ENCODE measurements around the gene MGAT4C. TPM values are rescaled to one million over a fixed set of nuclear protein-coding genes. Genes with fewer than 3 reads are reported as not detected.

Gene MGAT4C
- total RNA-seq, 2 donors from 2014 or later = 0.11 to 1.8 TPM

DNA sequence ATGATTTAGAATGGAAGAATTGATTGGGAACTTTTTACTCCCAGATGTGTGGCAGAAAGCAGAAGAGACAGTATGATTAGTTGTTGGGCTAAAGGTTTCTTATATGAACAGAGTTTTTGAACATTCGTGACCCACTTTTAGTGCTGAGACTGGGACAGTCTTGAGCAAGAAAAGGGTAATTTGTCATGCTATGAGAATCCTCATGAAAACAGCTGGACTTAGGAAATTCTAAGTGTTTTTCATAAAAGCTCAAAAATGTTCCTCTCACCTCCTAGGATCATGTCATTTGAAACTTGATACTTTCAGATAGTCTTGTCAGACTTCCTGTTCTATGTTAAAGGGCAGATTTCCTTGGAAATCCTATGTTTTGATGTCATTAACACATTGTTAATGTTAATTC, 86.1 kb downstream of the MGAT4C start:
- no peak for DNase-seq
- no peaks in the 10 kb centered on the region for H3K27me3 ChIP-seq (ENCODE audit: control insufficient read depth, insufficient read depth, low read length, poor library complexity, severe bottlenecking)
- Mint-ChIP-seq H3K27ac (no peak overlapping the region), H3K4me1 (peaks cover 1% of the 10 kb centered on the region), H3K27me3 (ENCODE audit: insufficient read depth) (no peaks in the 10 kb centered on the region), H3K9me3 (no peaks in the 10 kb centered on the region), H3K36me3 (ENCODE audit: low read depth) (no peaks in the 10 kb centered on the region), H3K4me3 (no peak overlapping the region)
- H3K9me3 ChIP-seq (ENCODE audit: control insufficient read depth, low read length) = no peaks in the 10 kb centered on the region
- TF ChIP-seq, protein P1, sequence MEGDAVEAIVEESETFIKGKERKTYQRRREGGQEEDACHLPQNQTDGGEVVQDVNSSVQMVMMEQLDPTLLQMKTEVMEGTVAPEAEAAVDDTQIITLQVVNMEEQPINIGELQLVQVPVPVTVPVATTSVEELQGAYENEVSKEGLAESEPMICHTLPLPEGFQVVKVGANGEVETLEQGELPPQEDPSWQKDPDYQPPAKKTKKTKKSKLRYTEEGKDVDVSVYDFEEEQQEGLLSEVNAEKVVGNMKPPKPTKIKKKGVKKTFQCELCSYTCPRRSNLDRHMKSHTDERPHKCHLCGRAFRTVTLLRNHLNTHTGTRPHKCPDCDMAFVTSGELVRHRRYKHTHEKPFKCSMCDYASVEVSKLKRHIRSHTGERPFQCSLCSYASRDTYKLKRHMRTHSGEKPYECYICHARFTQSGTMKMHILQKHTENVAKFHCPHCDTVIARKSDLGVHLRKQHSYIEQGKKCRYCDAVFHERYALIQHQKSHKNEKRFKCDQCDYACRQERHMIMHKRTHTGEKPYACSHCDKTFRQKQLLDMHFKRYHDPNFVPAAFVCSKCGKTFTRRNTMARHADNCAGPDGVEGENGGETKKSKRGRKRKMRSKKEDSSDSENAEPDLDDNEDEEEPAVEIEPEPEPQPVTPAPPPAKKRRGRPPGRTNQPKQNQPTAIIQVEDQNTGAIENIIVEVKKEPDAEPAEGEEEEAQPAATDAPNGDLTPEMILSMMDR (conservative IDR thresholded peaks at IDR 0.05) = no peak
- H3K27ac ChIP-seq (ENCODE audit: low read depth, low read length) = no peak overlapping the region
- H3K36me3 ChIP-seq (ENCODE audit: control insufficient read depth, insufficient read depth, low read length) = no peaks in the 10 kb centered on the region
- H3K4me1 ChIP-seq (ENCODE audit: control insufficient read depth, insufficient read depth, low read length) = no peaks in the 10 kb centered on the region
- WGBS, 2 experiments (ENCODE audit: insufficient coverage in 1 of 2, insufficient read length in 1 of 2) = 90 to 92% methylated on average over 1 of the region's 1 CpG
- H3K9ac ChIP-seq (ENCODE audit: extremely low read depth, low read length, poor library complexity, severe bottlenecking) = no peak overlapping the region
- H3K4me3 ChIP-seq (ENCODE audit: low read length) = no peak overlapping the region

DNA sequence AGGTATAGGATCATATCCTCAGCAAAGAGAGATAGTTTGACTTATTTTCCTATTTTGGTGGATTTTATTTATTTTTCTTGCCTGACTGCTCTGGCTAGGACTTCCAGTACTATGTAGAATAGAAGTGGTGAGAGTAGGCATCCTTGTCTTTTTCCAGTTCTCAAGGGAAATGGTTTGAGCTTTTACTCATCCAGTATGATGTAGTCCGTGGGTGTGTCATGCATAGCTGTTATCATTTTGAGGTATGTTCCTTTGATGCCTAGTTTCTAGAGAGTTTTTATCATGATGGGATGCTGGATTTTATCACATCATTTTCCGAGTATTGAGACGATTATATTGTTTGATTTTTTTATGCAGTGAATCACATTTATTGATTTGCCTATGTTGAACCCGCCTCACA, 97.2 kb downstream of the MGAT4C start:
- Mint-ChIP-seq H3K4me3 (no peak overlapping the region), H3K36me3 (ENCODE audit: low read depth) (no peaks in the 10 kb centered on the region), H3K4me1 (no peaks in the 10 kb centered on the region), H3K27me3 (ENCODE audit: insufficient read depth) (no peaks in the 10 kb centered on the region), H3K27ac (no peak overlapping the region), H3K9me3 (no peaks in the 10 kb centered on the region)
- no peaks in the 10 kb centered on the region for H3K4me1 ChIP-seq (ENCODE audit: control insufficient read depth, insufficient read depth, low read length)
- WGBS, 2 experiments (ENCODE audit: insufficient coverage in 1 of 2, insufficient read length in 1 of 2) = 89 to 90% methylated on average over 4 of the region's 4 CpGs
- H3K9me3 ChIP-seq (ENCODE audit: control insufficient read depth, low read length) = no peaks in the 10 kb centered on the region
- H3K27me3 ChIP-seq (ENCODE audit: control insufficient read depth, insufficient read depth, low read length, poor library complexity, severe bottlenecking) = no peaks in the 10 kb centered on the region
- H3K9ac ChIP-seq (ENCODE audit: extremely low read depth, low read length, poor library complexity, severe bottlenecking) = no peak overlapping the region
- no peaks in the 10 kb centered on the region for H3K36me3 ChIP-seq (ENCODE audit: control insufficient read depth, insufficient read depth, low read length)
- no peak for DNase-seq
- no peak overlapping the region for H3K4me3 ChIP-seq (ENCODE audit: low read length)
- TF ChIP-seq, protein P1 (conservative IDR thresholded peaks at IDR 0.05) = no peak
- H3K27ac ChIP-seq (ENCODE audit: low read depth, low read length) = no peak overlapping the region

DNA sequence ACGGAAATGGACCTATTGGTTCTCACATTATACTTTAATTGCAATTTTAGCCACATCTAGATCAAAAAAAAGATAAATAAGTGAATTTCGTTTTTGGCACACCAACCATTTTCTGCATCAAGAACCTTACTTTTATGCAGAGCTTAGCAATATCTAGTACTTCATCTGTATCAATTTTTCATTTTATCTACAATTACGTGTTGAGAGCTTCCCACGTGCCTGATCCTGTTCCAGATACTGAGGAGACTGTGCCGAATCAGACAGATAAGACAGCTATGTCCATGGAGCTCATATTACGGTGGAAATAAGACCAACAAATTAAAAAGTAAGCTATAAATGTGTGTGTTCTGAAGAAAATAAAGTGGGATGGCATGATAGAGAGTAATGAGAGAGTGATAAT, 101.6 kb downstream of the MGAT4C start:
- Mint-ChIP-seq H3K27ac (no peak overlapping the region), H3K9me3 (peaks cover 13% of the 10 kb centered on the region), H3K36me3 (ENCODE audit: low read depth) (no peaks in the 10 kb centered on the region), H3K4me1 (peaks cover 2% of the 10 kb centered on the region), H3K4me3 (no peak overlapping the region), H3K27me3 (ENCODE audit: insufficient read depth) (no peaks in the 10 kb centered on the region)
- Histone ChIP-seq H3K27me3 (ENCODE audit: control insufficient read depth, insufficient read depth, low read length, poor library complexity, severe bottlenecking) (no peaks in the 10 kb centered on the region), H3K9ac (ENCODE audit: extremely low read depth, low read length, poor library complexity, severe bottlenecking) (no peak overlapping the region), H3K36me3 (ENCODE audit: control insufficient read depth, insufficient read depth, low read length) (no peaks in the 10 kb centered on the region), H3K4me3 (ENCODE audit: low read length) (no peak overlapping the region), H3K4me1 (ENCODE audit: control insufficient read depth, insufficient read depth, low read length) (no peaks in the 10 kb centered on the region), H3K9me3 (ENCODE audit: control insufficient read depth, low read length) (peaks cover 5% of the 10 kb centered on the region), H3K27ac (ENCODE audit: low read depth, low read length) (no peak overlapping the region)
- 90 to 91% methylated on average over 5 to 6 of the region's 6 CpGs for WGBS, 2 experiments (ENCODE audit: insufficient coverage in 1 of 2, insufficient read length in 1 of 2)
- TF ChIP-seq, protein P1 (conservative IDR thresholded peaks at IDR 0.05) = no peak
- DNase-seq = no peak
